UCSD-AML1 (cell line): ENCODE results near the gene TSPAN32.

Experiments used
- DNase-seq: peaks from one replicate; lab custom pipeline; 2025; ENCODE audit not compliant: unreplicated experiment; lab: John Stamatoyannopoulos, UW

TSPAN32 gene, protein sequence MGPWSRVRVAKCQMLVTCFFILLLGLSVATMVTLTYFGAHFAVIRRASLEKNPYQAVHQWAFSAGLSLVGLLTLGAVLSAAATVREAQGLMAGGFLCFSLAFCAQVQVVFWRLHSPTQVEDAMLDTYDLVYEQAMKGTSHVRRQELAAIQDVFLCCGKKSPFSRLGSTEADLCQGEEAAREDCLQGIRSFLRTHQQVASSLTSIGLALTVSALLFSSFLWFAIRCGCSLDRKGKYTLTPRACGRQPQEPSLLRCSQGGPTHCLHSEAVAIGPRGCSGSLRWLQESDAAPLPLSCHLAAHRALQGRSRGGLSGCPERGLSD

DNA sequence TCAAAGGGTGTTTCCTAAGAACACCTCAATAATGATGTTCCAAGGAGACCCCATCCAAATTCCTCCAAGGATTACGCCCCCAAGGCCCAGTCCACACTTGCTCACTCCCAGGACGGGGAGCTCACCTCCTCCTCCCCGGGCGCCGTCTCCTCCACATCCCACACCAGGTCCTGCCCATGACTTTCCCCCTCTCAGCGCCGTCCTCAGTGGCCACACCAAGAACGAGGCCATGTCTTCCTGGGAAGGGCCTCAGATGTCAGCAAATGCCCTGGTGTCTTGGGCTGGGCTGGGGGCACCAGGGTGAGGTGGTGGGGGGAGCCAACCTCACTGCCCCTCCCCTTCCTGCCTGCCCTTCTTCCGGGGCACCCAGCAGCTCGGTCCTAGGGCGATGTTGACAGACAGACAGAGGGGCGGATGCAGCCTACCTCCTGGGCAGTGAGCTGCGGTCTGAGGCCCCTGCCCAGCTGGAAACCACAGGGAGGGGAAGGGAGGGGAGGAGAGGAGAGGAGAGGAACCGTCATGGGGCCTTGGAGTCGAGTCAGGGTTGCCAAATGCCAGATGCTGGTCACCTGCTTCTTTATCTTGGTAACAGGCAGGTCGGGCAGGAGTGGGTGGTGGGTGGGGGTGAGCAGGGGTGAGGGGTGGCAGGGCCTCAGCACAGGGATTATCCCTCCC, at the start of gene TSPAN32, which contains the start of gene C11orf21:
Gene TSPAN32, plus strand, starts transcription at position 383 of the 675 bp plus-strand sequence. Its CDS starts 137 bp downstream, at position 520.
Gene C11orf21, minus strand, starts transcription at position 288 of the 675 bp plus-strand sequence. Its CDS starts 110 bp downstream, at position 178.
- peak; percentile 97 for DNase-seq

GRCh38 chr11:2252018-2252417, 49.8 kb upstream of the TSPAN32 start:
- no peak for DNase-seq

DNA sequence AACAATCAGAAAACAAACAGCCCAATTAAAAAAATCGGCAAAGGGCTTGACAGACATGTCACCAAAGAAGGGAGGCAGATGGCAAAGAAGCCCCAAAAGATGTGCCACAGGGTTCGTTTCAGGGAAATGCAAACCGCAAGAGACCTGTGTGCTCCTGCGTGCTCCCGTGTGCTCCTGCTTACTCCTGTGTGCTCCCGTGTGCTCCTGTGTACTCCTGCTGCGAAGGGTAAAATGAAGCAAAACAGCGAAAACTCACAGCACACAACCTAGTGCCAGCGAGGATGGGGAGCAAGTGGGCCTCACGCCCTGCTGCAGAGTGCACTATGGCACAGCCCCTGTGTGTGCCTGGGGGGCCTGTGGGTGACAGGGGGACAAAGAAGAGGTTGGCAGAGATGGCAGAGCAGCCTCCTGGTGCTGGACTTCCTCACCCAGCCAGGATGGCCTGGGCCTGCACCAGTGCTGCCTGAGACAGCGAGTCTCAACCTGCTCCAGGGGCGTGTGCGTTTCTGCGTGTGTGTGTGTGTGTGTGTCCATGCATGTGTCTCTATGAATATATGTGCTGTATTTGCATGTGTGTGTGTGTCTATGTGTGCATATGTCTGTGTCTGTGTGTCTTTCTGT, 45.4 kb upstream of the TSPAN32 start:
- DNase-seq, result no peak

DNA sequence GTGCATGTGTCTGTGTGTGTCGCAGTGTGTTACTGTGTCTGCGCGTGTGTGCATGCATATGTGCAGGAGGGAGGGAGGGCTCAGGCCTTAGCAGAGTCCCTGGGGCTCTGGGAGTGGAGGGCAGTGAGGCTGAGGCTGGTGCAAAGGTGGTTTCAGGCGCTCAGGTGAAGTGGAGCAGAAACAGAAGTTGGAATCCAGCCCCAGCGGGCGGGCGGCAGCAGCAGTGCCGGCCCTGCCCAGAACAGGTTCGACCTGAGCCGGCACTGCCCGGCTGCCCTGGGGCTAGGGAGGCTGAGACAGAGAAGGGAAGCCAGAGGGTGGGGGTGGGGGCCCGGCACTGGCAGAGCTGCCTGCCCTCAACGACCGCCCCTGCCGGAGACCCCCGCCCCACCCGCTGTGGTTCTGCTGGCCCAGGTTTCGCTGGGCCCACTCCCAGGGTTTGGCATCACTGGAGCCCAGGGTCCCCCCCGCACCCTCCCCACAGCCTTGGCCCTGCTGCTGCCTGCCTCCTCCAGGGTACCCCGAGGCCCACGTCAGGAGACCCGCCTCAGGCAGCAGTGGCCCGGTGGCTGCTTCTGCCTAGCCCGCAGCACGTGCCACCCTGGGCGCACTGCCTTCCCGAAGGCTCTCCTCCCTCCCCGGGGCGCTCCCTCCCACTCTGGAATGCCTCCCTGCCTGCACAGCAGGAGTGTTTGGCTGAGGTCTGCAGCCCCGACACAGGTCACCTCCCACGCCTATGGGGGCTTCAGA, 44.7 kb upstream of the TSPAN32 start:
- no peak for DNase-seq

DNA sequence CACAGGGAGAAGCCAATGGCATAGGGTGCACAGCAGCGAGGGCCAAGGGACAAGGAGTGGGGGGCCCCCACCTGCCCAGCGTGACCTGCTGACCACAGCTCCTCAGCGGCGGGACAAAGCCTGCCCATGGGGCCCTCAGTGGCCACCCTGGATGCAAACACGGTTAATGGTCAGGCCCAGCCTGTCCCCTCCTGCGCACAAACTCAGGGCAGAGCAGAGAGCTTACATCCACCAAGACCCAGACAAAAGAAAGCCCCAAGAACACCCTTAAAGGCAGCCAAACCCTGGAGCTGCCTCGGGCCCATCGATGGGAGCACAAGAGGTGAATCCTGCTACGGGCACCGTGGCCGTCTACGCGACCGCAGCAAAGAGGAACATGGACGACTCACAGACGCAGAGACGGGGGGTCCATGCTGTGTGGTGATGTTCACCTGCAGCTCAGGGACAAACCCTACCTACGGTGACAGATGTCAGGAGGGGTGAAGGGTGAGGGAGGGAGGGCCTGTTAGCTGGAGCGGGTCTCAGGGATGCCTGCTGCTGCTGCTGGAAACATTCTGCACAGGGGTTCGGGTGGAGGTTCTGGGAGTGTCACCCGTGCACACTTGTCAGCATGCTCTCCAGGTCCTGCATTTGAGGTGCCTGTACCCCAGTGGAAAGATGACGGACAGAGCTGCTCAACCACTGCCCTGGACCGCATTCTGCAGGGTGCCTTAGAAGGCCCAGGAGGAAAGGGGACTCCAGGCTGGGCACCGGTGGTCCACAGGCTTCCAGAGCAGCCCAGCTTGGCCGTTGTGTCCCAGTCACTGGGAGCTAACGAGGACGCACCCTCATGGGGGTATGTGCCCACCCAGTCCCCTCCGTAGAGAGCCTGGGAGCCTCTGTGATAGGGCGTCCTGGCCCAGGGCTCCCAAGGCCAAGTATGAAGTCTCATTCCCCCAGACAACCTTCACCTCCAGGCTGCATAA, 43.0 kb upstream of the TSPAN32 start:
- DNase-seq, result no peak

- DNase-seq, result no peak
Measured at GRCh38 chr11:2259466-2259830, 42.4 kb upstream of the TSPAN32 start.

- no peak for DNase-seq
Measured at GRCh38 chr11:2259897-2260451, 41.8 kb upstream of the TSPAN32 start.

GRCh38 chr11:2260491-2261364, 41.1 kb upstream of the TSPAN32 start:
- DNase-seq, result no peak

DNA sequence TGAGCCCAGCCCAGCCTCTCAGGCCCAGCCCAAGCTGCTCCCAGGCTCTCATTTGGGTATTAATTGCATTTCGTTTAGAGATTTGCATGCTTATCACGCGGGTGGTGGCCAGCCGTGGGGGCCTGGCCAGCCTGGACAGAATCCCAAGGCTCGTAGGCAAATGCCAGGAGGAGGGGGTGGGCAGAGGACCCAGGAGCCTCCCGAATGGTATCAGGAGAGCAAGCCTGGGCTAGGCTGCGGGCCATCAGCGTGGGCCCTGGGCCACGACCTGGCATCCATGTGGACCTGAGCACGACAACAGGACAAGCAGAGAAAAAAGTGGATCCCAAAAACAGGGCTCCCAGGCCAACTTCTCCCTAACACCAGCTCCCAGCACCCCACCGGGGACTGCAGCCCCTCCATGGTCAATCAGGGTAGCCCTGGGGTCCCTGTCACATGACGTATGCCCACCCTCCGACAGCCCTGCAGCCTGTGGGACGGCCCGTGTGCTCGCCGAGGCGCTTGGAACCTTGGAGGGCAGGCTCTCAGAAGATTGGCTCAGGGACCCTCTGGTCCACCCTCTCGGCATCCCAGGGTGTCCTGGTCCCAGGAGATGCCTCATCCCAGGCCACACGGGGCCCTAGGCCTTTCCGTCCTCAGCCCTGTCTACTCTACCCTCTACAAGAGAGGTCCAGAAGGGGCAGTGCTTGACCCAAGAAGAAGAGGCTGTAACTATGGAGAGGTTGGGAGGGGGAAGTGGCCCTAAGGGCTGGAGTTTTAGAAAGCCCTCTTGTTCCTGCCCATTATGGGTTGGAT, 40.2 kb upstream of the TSPAN32 start:
- no peak for DNase-seq

- DNase-seq, result no peak
Measured at GRCh38 chr11:2262301-2263070, 39.3 kb upstream of the TSPAN32 start.

DNA sequence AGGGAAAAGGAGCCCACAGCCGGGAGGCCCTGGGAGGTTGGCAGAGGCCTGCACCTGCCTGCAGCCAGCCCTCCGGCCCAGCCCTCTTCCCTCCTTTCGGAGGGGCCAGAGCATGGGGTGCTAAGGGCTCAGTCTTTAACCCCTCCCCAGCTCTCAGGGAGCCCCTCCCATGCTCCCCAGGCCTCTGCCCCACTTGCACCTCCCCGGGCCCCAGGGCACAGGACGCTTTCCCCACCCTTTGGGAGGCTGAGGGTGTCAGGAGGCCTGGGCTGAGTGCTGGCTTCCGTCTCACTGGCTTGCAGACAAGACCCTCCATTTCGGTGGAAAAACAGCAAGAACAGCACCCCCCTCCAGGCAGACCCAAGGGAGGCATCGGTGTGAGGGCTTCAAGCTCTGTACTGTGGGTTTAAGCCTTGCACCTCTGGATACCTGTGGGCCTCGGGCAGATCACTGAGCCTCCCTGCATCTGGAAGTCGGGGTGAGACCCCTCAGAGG, 38.7 kb upstream of the TSPAN32 start:
- no peak for DNase-seq

GRCh38 chr11:2263724-2264360, 38.0 kb upstream of the TSPAN32 start:
- no peak for DNase-seq

GRCh38 chr11:2264366-2265053, 37.3 kb upstream of the TSPAN32 start:
- no peak for DNase-seq

DNA sequence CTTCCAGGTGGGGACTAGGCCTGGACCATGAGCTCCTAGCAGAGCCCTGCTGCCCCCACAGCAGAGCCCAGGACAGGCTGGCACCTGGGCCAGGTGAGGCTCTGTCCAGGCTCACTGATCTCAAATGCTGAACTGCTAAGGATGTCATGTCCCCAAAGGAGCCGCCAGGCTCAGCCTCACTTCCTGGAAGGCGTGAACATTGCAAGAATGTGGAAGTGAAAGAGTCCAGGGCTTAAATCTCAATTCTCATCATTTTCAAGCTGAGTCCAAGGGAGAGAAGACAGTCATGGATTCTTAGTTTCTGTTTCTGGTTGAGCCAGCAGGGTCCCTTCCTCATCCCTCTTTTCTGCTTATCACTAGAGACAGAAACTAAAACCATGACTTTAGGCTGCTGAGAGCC, 36.4 kb upstream of the TSPAN32 start:
- DNase-seq, result peak; percentile 22

- DNase-seq, result peak; percentile 46
Measured at GRCh38 chr11:2265854-2266585, 35.8 kb upstream of the TSPAN32 start.
